HCT116 (cell line): ENCODE measurements around the gene MED10. TPM values are rescaled to one million over a fixed set of nuclear protein-coding genes. Genes with fewer than 3 reads are reported as not detected.
"Not testable (repeated sequence)": the region's sequence is repeated elsewhere in the genome, so short reads cannot be mapped to it uniquely, and the experiment has no call there.

Source experiments
- ATAC-seq: fragments of 200-7000 bp; cut with Tn5 transposase; 2 replicates; pipeline ENCODE4 v1.9.1; 2020; ENCODE audit warnings: mild to moderate bottlenecking, moderate library complexity
- BruUV-seq: library from RNA; stranded (reverse); fragments of 400-500 nt; replicated peaks from 2 replicates; lab custom pipeline; 2021; lab: Mats Ljungman, UMichigan
- CTCF ChIA-PET: fragments of 300-600 bp; sonication (Branson Sonifier 250); formaldehyde crosslinking; loops from one replicate; lab custom pipeline; 2021; ENCODE audit warnings: antibody characterized with exemption; lab: Charles Lee
- POLR2A ChIA-PET: fragments of 300-600, 350-600 bp; sonication (Branson Sonifier 250); formaldehyde crosslinking; loops from one replicate; lab custom pipeline; 2021; ENCODE audit warnings: antibody characterized with exemption; lab: Charles Lee
- RAD21 ChIA-PET, 2 experiments: fragments of 300-600 bp; sonication (Branson Sonifier 250); formaldehyde crosslinking; loops; one replicate each; lab custom pipeline; 2023; ENCODE audit warnings: low total read pairs in 2 of 2; ENCODE audit not compliant: uncharacterized antibody in 2 of 2, unreplicated experiment in 2 of 2, low non-redundant PET in 1 of 2; lab: Charles Lee
- DNase-seq: peaks from one replicate; pipeline ENCODE4 v3.0.0-alpha.2; 2010; ENCODE audit warnings: low read depth, low spot score
- H2AFZ ChIP-seq: fragments of 200-600 bp; shearing (Covaris generic), sonication (generic); 2 replicates; pipeline ENCODE4 v1.6.1; 2017; ENCODE audit warnings: low read depth, mixed run types, mixed read lengths, antibody characterized with exemption, low read length; ENCODE audit not compliant: poor library complexity, severe bottlenecking
- H3K27ac ChIP-seq: 2 replicates; pipeline ENCODE4 v1.5.1; 2012; ENCODE audit warnings: low read depth, low read length
- H3K27me3 ChIP-seq: fragments of 200-600 bp; sonication (generic); 2 replicates; pipeline ENCODE4 v1.6.1; 2016; ENCODE audit warnings: mixed run types, low read length, mixed read lengths; ENCODE audit not compliant: insufficient read depth
- H3K36me3 ChIP-seq, 2 experiments: fragments of 200-500 bp in 1 of 2; fragments of 200-600 bp in 1 of 2; sonication (Bioruptor generic) in 1 of 2; sonication (generic) in 1 of 2; 2 replicates each; pipeline versions ENCODE4 v1.5.1 to v1.6.1; 2014 to 2016; ENCODE audit warnings: low read length in 2 of 2, inconsistent platforms in 1 of 2, mixed read lengths in 1 of 2, mixed run types in 1 of 2; ENCODE audit not compliant: insufficient read depth in 2 of 2, control insufficient read depth in 1 of 2
- H3K4me1 ChIP-seq, 2 experiments: fragments of 200-600 bp in 1 of 2; sonication (generic) in 1 of 2; 2 replicates each; pipeline versions ENCODE4 v1.5.1 to v1.6.1; 2012 to 2017; ENCODE audit warnings: low read length in 2 of 2, inconsistent platforms in 1 of 2, mild to moderate bottlenecking in 1 of 2, mixed read lengths in 1 of 2, mixed run types in 1 of 2, moderate library complexity in 1 of 2; ENCODE audit not compliant: insufficient read depth in 2 of 2, control insufficient read depth in 1 of 2
- H3K4me2 ChIP-seq: fragments of 200-600 bp; sonication (generic); 2 replicates; pipeline ENCODE4 v1.6.1; 2017; ENCODE audit warnings: mixed run types, low read length, mixed read lengths
- H3K4me3 ChIP-seq, 2 experiments: fragments of 200-600 bp in 1 of 2; sonication (generic) in 1 of 2; replicated peaks in 1 of 2; 2 replicates each; pipeline ENCODE4 v1.5.1; 2011 to 2016; ENCODE audit warnings: low read length in 2 of 2, control low read depth in 1 of 2, low read depth in 1 of 2, mild to moderate bottlenecking in 1 of 2, mixed read lengths in 1 of 2, mixed run types in 1 of 2
- H3K79me2 ChIP-seq: fragments of 200-600 bp; sonication (generic); 2 replicates; pipeline ENCODE4 v1.6.1; 2017; ENCODE audit warnings: mild to moderate bottlenecking, mixed run types, low read length, moderate library complexity, mixed read lengths; ENCODE audit not compliant: insufficient read depth
- H3K9ac ChIP-seq: fragments of 200-600 bp; sonication (generic); 2 replicates; pipeline ENCODE4 v1.6.1; 2016; ENCODE audit warnings: low read length, mixed read lengths
- H3K9me2 ChIP-seq: fragments of 200-600 bp; sonication (generic), shearing (Covaris generic); 2 replicates; pipeline ENCODE4 v1.6.1; 2017; ENCODE audit warnings: mixed run types, mild to moderate bottlenecking, moderate library complexity; ENCODE audit not compliant: insufficient read depth
- H3K9me3 ChIP-seq, 2 experiments: fragments of 200-500 bp in 1 of 2; fragments of 200-600 bp in 1 of 2; sonication (Bioruptor generic) in 1 of 2; sonication (generic) in 1 of 2; 2 replicates each; pipeline ENCODE4 v1.6.1; 2014 to 2017; ENCODE audit warnings: low read length in 2 of 2, mixed read lengths in 2 of 2, inconsistent platforms in 1 of 2, low read depth in 1 of 2, mild to moderate bottlenecking in 1 of 2, mixed run types in 1 of 2, moderate library complexity in 1 of 2; ENCODE audit not compliant: control insufficient read depth in 1 of 2, insufficient read depth in 1 of 2
- H4K20me1 ChIP-seq: fragments of 200-600 bp; sonication (generic), shearing (Covaris generic); 2 replicates; pipeline ENCODE4 v1.6.1; 2017; ENCODE audit warnings: mixed run types, mild to moderate bottlenecking, moderate library complexity; ENCODE audit not compliant: insufficient read depth
- CBX3 ChIP-seq: IDR thresholded peaks from 2 replicates; pipeline ENCODE4 v1.6.1; 2012; ENCODE audit warnings: low read depth
- CTCF ChIP-seq, 3 experiments: fragments of 200-600 bp in 1 of 3; sonication (generic) in 1 of 3; IDR thresholded peaks in 2 of 3; conservative IDR thresholded peaks in 1 of 3; 2 replicates each; pipeline ENCODE4 v1.5.1; 2012 to 2017; ENCODE audit warnings: low read depth in 2 of 3, low read length in 2 of 3, antibody characterized with exemption in 1 of 3, borderline replicate concordance in 1 of 3, control low read depth in 1 of 3, mild to moderate bottlenecking in 1 of 3, mixed read lengths in 1 of 3, mixed run types in 1 of 3, moderate library complexity in 1 of 3; ENCODE audit not compliant: insufficient read depth in 1 of 3
- EGR1 ChIP-seq: IDR thresholded peaks from 2 replicates; pipeline ENCODE4 v1.6.1; 2012; ENCODE audit warnings: low read depth
- EZH2phosphoT487 ChIP-seq: fragments of 200-600 bp; IDR thresholded peaks from 2 replicates; pipeline ENCODE4 v1.6.1; 2018; ENCODE audit warnings: antibody characterized with exemption, borderline replicate concordance
- FOSL1 ChIP-seq: IDR thresholded peaks from 2 replicates; pipeline ENCODE4 v1.6.1; 2012; ENCODE audit warnings: low read depth
- JUND ChIP-seq: IDR thresholded peaks from 2 replicates; pipeline ENCODE4 v1.6.1; 2012
- RAD21 ChIP-seq: IDR thresholded peaks from 2 replicates; pipeline ENCODE4 v1.6.1; 2012; ENCODE audit warnings: low read depth, mild to moderate bottlenecking
- TCF7L2 ChIP-seq: IDR thresholded peaks from 2 replicates; pipeline ENCODE4 v1.7.0; 2011; ENCODE audit warnings: borderline replicate concordance, inconsistent platforms; ENCODE audit not compliant: insufficient read depth, insufficient read length; ENCODE audit errors: extremely low read depth
- YY1 ChIP-seq: IDR thresholded peaks from 2 replicates; pipeline ENCODE4 v1.6.1; 2011; ENCODE audit warnings: low read length, low read depth, moderate library complexity, mild to moderate bottlenecking; ENCODE audit not compliant: insufficient replicate concordance; ENCODE audit errors: extremely low read depth
- ZBTB33 ChIP-seq: IDR thresholded peaks from 2 replicates; pipeline ENCODE4 v1.6.1; 2011; ENCODE audit warnings: mild to moderate bottlenecking, low read length, moderate library complexity; ENCODE audit not compliant: insufficient replicate concordance; ENCODE audit errors: extremely low read depth
- ZNF274 ChIP-seq: fragments of 200-500 bp; sonication (Bioruptor generic); IDR thresholded peaks from 2 replicates; pipeline ENCODE4 v1.6.1; 2014; ENCODE audit warnings: mild to moderate bottlenecking, low read depth, low read length, inconsistent platforms
- intact Hi-C: fragments of 100-400 bp; cut with micrococcal nuclease; formaldehyde crosslinking; loops from 2 replicates; pipeline ENCODE4 v1.10.0; 2022
- total RNA-seq: library from RNA; stranded (reverse); gene quantifications from one replicate; pipeline ENCODE4 v1.2.1, GENCODE V29; 2021; ENCODE audit not compliant: unreplicated experiment
- TF ChIP-seq, protein P1 (sequence below): IDR thresholded peaks from 2 replicates; pipeline ENCODE4 v1.6.1; 2012

MED10 gene
- total RNA-seq, 1 experiment from 2014 or later: 35.0 TPM

- DNase-seq (no peak), ATAC-seq (no peak)
- Histone ChIP-seq H3K4me2 (no peak overlapping the region), H3K9ac (no peak overlapping the region), H3K4me3 (no peak overlapping the region), H3K27me3 (no peaks in the 10 kb centered on the region; the same call in 1 of the 2 replicates), H3K9me2 (no peaks in the 10 kb centered on the region), H3K9me3 (no peaks in the 10 kb centered on the region), H3K79me2 (no peaks in the 10 kb centered on the region), H3K36me3 (no peaks in the 10 kb centered on the region), H4K20me1 (no peaks in the 10 kb centered on the region), H3K4me1 (no peaks in the 10 kb centered on the region), H3K27ac (no peak overlapping the region), H2AFZ (no peak overlapping the region)
- intact Hi-C loops: no loop called here
- TF ChIP-seq CTCF (IDR thresholded peaks at IDR 0.05 in 2 of 3, conservative IDR thresholded peaks at IDR 0.05 in 1 of 3; ENCODE audit: borderline replicate concordance in 1 of 3, insufficient read depth in 1 of 3, low read depth in 2 of 3, low read length in 2 of 3) (no peak), JUND (no peak), ZNF274 (no peak), TCF7L2 (no peak), FOSL1 (no peak), RAD21 (no peak), CBX3 (no peak), YY1 (no peak), EGR1 (no peak), EZH2phosphoT487 (no peak), ZBTB33 (no peak)
- TF ChIP-seq, protein P1, sequence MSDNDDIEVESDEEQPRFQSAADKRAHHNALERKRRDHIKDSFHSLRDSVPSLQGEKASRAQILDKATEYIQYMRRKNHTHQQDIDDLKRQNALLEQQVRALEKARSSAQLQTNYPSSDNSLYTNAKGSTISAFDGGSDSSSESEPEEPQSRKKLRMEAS: no peak
- BruUV-seq: no TSS peak
- ChIA-PET RAD21 (no interaction called here), CTCF (no interaction called here), POLR2A (no interaction called here)
Measured at GRCh38 chr5:6358434-6358820, 19.9 kb downstream of the MED10 start.

GRCh38 chr5:6357817-6358433 is 20.4 kb downstream of the MED10 start:
- H2AFZ ChIP-seq, H3K36me3 ChIP-seq, CTCF ChIA-PET, POLR2A ChIA-PET, H3K9ac ChIP-seq, H3K4me1 ChIP-seq, BruUV-seq, H3K4me3 ChIP-seq, H3K4me2 ChIP-seq, RAD21 ChIA-PET, DNase-seq, H3K9me2 ChIP-seq, H3K27me3 ChIP-seq, H3K79me2 ChIP-seq, intact Hi-C loops, H3K27ac ChIP-seq, H3K9me3 ChIP-seq, ATAC-seq, H4K20me1 ChIP-seq: not testable (repeated sequence)
